Aorta (tissue), 5 donors: Measurements from ENCODE around the gene SLC35D2. TPM values are rescaled to one million over a fixed set of nuclear protein-coding genes. Genes with fewer than 3 reads are reported as not detected.

ENCODE experiments used
- ATAC-seq: fragments of 200-7000 bp; cut with Tn5 transposase; one replicate; pipeline ENCODE4 v1.9.1; 2022; ENCODE audit warnings: moderate library complexity; ENCODE audit not compliant: low FRiP score
- DNase-seq, 2 donors: peaks; one replicate each; pipeline ENCODE4 v3.0.0-alpha.2; 2020
- H3K27ac ChIP-seq, 2 donors: one replicate each; pipeline ENCODE4 v1.5.1; 2013; ENCODE audit warnings: low read length in 2 of 2, mild to moderate bottlenecking in 2 of 2, moderate library complexity in 2 of 2, control low read depth in 1 of 2, inconsistent platforms in 1 of 2, low read depth in 1 of 2
- H3K27me3 ChIP-seq, 2 donors: one replicate each; pipeline ENCODE4 v1.6.1; 2013; ENCODE audit warnings: control low read depth in 1 of 2, low read length in 1 of 2, mild to moderate bottlenecking in 1 of 2, moderate library complexity in 1 of 2; ENCODE audit not compliant: insufficient read depth in 2 of 2, control insufficient read depth in 1 of 2
- H3K36me3 ChIP-seq, 2 donors: one replicate each; pipeline ENCODE4 v1.6.1; 2013; ENCODE audit warnings: control low read depth in 1 of 2, low read length in 1 of 2, mild to moderate bottlenecking in 1 of 2; ENCODE audit not compliant: insufficient read depth in 2 of 2, control insufficient read depth in 1 of 2
- H3K4me1 ChIP-seq, 2 donors: one replicate each; pipeline ENCODE4 v1.6.1; 2013; ENCODE audit warnings: low read length in 2 of 2, control low read depth in 1 of 2, mild to moderate bottlenecking in 1 of 2, moderate library complexity in 1 of 2; ENCODE audit not compliant: insufficient read depth in 2 of 2, control insufficient read depth in 1 of 2
- H3K4me3 ChIP-seq, 2 donors: one replicate each; pipeline ENCODE4 v1.5.1; 2013; ENCODE audit warnings: low read length in 2 of 2, control low read depth in 1 of 2, mild to moderate bottlenecking in 1 of 2
- H3K9me3 ChIP-seq: one replicate; pipeline ENCODE4 v1.6.1; 2013; ENCODE audit warnings: mild to moderate bottlenecking, low read length; ENCODE audit not compliant: control insufficient read depth
- WGBS, 2 donors: extraction: QIAGEN DNeasy Blood & Tissue Kit; methylation state at CpG; one replicate each; pipeline ENCODE4 v1.1.7; 2013; 5-methylcytosine and 5-hydroxymethylcytosine counted together
- intact Hi-C, 2 donors: fragments of 100-400 bp; cut with DNase I; formaldehyde crosslinking; loops; one replicate each; pipeline versions ENCODE4 v1.14.2 to v1.15.0; 2022
- polyA plus RNA-seq, 2 donors: library from polyadenylated mRNA; stranded (reverse); fragments of 200-250 nt; gene quantifications; one replicate each; pipeline ENCODE4 v1.2.3, GENCODE V29; 2013
- total RNA-seq, 2 donors: library from RNA; stranded (reverse); fragmentation: NEBNext Ultra II Directional; extraction: Animal tissue kit (Norgen Biotek cat#: 25700); gene quantifications; one replicate each; pipeline ENCODE4 v1.2.1, GENCODE V29; 2021
- donor health status: healthy with polysubstance abuse.
- donor health status: Bipolar disorder and iron deficiency.
- donor health status: DM: no; HTN: no; CAD: no.
- donor health status: DM: no; HTN: no; CAD: no.
- donor health status: DM: yes; HTN: yes; CAD: no.

SLC35D2 gene
- total and polyA plus RNA-seq, 4 donors, result 18.0 to 22.0 (median 20.9) TPM

DNA sequence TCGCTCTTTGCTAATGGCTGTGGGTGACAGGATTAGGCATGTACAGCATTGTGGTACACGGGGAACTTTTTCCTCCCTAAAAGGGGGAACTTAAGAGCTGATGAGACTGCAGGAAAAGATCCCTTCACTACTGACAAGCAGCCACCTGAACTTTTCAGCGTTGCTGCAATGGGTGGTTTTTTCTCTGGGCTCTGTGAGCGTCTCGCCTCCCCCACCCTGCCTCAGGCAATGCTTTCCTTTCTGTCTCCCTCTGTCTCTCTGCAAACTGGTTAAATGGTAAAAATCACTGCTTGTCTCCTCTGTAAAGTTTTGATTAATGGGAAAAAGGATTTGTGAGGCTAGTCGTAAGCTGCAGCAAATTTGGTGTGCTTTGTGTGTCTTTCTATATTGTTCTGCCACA, 101.9 kb downstream of the SLC35D2 start:
- Histone ChIP-seq H3K27me3 (no peaks in the 10 kb centered on the region), H3K4me3 (no peak overlapping the region), H3K4me1 (no peaks in the 10 kb centered on the region), H3K36me3 (no peaks in the 10 kb centered on the region), H3K9me3 (no peaks in the 10 kb centered on the region), H3K27ac (no peak overlapping the region)
- ATAC-seq (no peak), DNase-seq (no peak)
- 81 to 82% methylated on average over 6 of the region's 6 CpGs for WGBS, 2 donors
- intact Hi-C loops, result no loop called here

DNA sequence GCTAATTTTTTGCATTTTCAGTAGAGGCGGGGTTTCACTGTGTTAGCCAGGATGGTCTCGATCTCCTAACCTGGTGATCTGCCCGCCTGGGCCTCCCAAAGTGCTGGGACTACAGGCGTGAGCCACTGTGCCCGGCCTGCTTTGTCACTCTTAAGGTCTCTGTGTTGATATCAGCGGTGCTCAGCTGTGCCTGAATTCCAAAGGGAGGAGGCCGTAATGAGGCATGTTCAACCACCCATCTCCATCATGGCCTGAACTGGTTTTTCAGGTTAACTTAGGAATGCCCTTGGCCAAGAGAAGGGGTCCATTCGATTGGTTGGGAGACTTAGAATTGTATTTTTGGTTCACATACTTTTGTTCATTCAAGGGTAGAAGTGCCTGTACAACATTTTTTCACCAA, 103.6 kb downstream of the SLC35D2 start:
- no peak for ATAC-seq
- 92 to 95% methylated on average over 8 of the region's 8 CpGs for WGBS, 2 donors
- no peak overlapping the region for H3K27ac ChIP-seq
- H3K36me3 ChIP-seq, result no peaks in the 10 kb centered on the region
- no peak overlapping the region for H3K4me3 ChIP-seq
- H3K27me3 ChIP-seq, result no peaks in the 10 kb centered on the region
- no peak for DNase-seq
- no peaks in the 10 kb centered on the region for H3K9me3 ChIP-seq
- intact Hi-C loops, result no loop called here
- no peaks in the 10 kb centered on the region for H3K4me1 ChIP-seq

DNA sequence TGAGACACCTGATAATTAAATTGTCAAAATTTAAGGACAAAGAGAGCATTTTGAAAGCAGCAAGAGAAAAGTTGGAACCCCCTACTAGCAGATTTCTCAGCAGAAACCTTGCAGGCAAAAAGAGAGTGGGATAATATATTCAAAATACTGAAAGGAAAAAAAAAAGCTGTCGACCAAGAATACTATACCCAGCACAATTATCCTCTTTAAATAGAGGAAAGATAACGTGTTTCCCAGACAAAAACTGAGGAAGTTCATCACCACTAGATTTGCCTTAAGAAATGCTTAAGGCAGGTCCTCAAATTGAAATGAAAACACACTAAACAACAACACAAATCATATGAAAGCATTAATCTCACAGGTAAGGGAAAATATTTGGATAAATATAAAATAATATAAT, 108.6 kb downstream of the SLC35D2 start:
- intact Hi-C loops, result no loop called here
- DNase-seq (no peak), ATAC-seq (no peak)
- no peaks in the 10 kb centered on the region for H3K27me3 ChIP-seq
- 66 to 79% methylated on average over 2 of the region's 2 CpGs for WGBS, 2 donors
- H3K36me3 ChIP-seq, result no peaks in the 10 kb centered on the region
- H3K4me1 ChIP-seq, result no peaks in the 10 kb centered on the region
- no peak overlapping the region for H3K27ac ChIP-seq
- H3K4me3 ChIP-seq, result no peak overlapping the region
- H3K9me3 ChIP-seq, result peaks cover 5% of the 10 kb centered on the region

Other genes starting within 250 kb of the SLC35D2 start
- 1 to 10 TPM; 2.2 to 2.6 TPM for gene HSD17B3, start 81.5 kb downstream of the SLC35D2 start, total RNA-seq
- 10 to 100 TPM in 1 of 2 donors, not detected in 1; 17.7 TPM for gene HSD17B3, start 81.5 kb downstream of the SLC35D2 start, polyA plus RNA-seq
- gene ZNF367, start 34.7 kb upstream of the SLC35D2 start, total RNA-seq, result 1 to 10 TPM; 1.3 to 1.8 TPM
- gene ZNF367, start 34.7 kb upstream of the SLC35D2 start, polyA plus RNA-seq, result 1 to 10 TPM; 1.4 TPM
- 10 to 100 TPM; 29.0 to 37.0 TPM for gene HABP4, start 66.5 kb upstream of the SLC35D2 start, total RNA-seq
- 10 to 100 TPM; 48.6 to 66.9 TPM for gene HABP4, start 66.5 kb upstream of the SLC35D2 start, polyA plus RNA-seq
- gene CDC14B, start 236.1 kb upstream of the SLC35D2 start, total RNA-seq, result 10 to 100 TPM; 27.9 to 37.9 TPM
- 10 to 100 TPM; 12.8 to 22.9 TPM for gene CDC14B, start 236.1 kb upstream of the SLC35D2 start, polyA plus RNA-seq